GM19438 (cell line): ENCODE measurements around the gene CNTNAP2.

Experiments used
- ATAC-seq: cut with Tn5 transposase; IDR thresholded peaks from one replicate; pipeline ENCODE4 v1.9.1; 2021; ENCODE audit warnings: low read depth; ENCODE audit not compliant: unreplicated experiment

CNTNAP2 gene

GRCh38 chr7:147510201-147510542, 1393.6 kb downstream of the CNTNAP2 start:
- ATAC-seq = no peak

GRCh38 chr7:147510923-147511322, 1394.3 kb downstream of the CNTNAP2 start:
- ATAC-seq = no peak

GRCh38 chr7:147513451-147513850, 1396.8 kb downstream of the CNTNAP2 start:
- ATAC-seq = no peak

GRCh38 chr7:147516391-147516790, 1399.8 kb downstream of the CNTNAP2 start:
- no peak for ATAC-seq

GRCh38 chr7:147519062-147519461, 1402.5 kb downstream of the CNTNAP2 start:
- no peak for ATAC-seq

- ATAC-seq = no peak
These were observed 1406.5 kb downstream of the CNTNAP2 start for GRCh38 chr7:147523056-147523455.

- no peak for ATAC-seq
These were observed 1408.2 kb downstream of the CNTNAP2 start for GRCh38 chr7:147524726-147525250.

GRCh38 chr7:147525325-147525724, 1408.7 kb downstream of the CNTNAP2 start:
- no peak for ATAC-seq

- ATAC-seq = no peak
These were observed 1419.1 kb downstream of the CNTNAP2 start for GRCh38 chr7:147535701-147536111.

- ATAC-seq = no peak
These were observed 1423.1 kb downstream of the CNTNAP2 start for GRCh38 chr7:147539685-147540084.

GRCh38 chr7:147540743-147541142, 1424.1 kb downstream of the CNTNAP2 start:
- ATAC-seq = no peak

GRCh38 chr7:147541261-147541660, 1424.7 kb downstream of the CNTNAP2 start:
- ATAC-seq = no peak

- ATAC-seq = no peak
These were observed 1430.8 kb downstream of the CNTNAP2 start for GRCh38 chr7:147547252-147547897.

- no peak for ATAC-seq
These were observed 1439.7 kb downstream of the CNTNAP2 start for GRCh38 chr7:147556317-147556716.

- no peak for ATAC-seq
These were observed 1447.1 kb downstream of the CNTNAP2 start for GRCh38 chr7:147563669-147564068.

- no peak for ATAC-seq
These were observed 1448.3 kb downstream of the CNTNAP2 start for GRCh38 chr7:147564786-147565476.

GRCh38 chr7:147567043-147567442, 1450.4 kb downstream of the CNTNAP2 start:
- ATAC-seq = no peak

GRCh38 chr7:147569116-147569913, 1452.7 kb downstream of the CNTNAP2 start:
- ATAC-seq = no peak

GRCh38 chr7:147570390-147570789, 1453.8 kb downstream of the CNTNAP2 start:
- ATAC-seq = no peak

- no peak for ATAC-seq
These were observed 1455.0 kb downstream of the CNTNAP2 start for GRCh38 chr7:147571436-147572185.

GRCh38 chr7:147578196-147578595, 1461.6 kb downstream of the CNTNAP2 start:
- no peak for ATAC-seq
